SK-N-SH (cell line): ENCODE results near the gene SYNPO2. TPM values are rescaled to one million over a fixed set of nuclear protein-coding genes. Genes with fewer than 3 reads are reported as not detected.

Source experiments
- CTCF ChIA-PET: fragments of 300-600, 350-600 bp; formaldehyde crosslinking; extraction: SDS; loops from one replicate; lab custom pipeline; 2021; lab: Yijun Ruan, JAX
- POLR2A ChIA-PET: fragments of 350-600 bp; sonication (Branson Sonifier 250); formaldehyde crosslinking; extraction: SDS; loops from one replicate; lab custom pipeline; 2020; ENCODE audit warnings: antibody characterized with exemption, inconsistent platforms; lab: Yijun Ruan, JAX
- DNase-seq: peaks from one replicate; pipeline ENCODE4 v3.0.0; 2012
- H2AFZ ChIP-seq: fragments of 200-600 bp; sonication (generic); 2 replicates; pipeline ENCODE4 v1.8.1; 2016; ENCODE audit warnings: antibody characterized with exemption, mild to moderate bottlenecking, low read depth
- H3F3A ChIP-seq: fragments of 200-600 bp; sonication (generic); replicated peaks from 2 replicates; pipeline ENCODE3; 2016; ENCODE audit warnings: antibody characterized with exemption, mild to moderate bottlenecking; ENCODE audit not compliant: insufficient read depth
- H3K27ac ChIP-seq, 2 experiments: fragments of 200-500 bp in 1 of 2; fragments of 200-600 bp in 1 of 2; sonication (Bioruptor generic) in 1 of 2; sonication (generic), shearing (Covaris generic) in 1 of 2; 2 replicates each; pipeline versions ENCODE4 v1.5.1 to v1.6.1; 2014 to 2016; ENCODE audit warnings: low read depth in 2 of 2, inconsistent platforms in 1 of 2, low read length in 1 of 2, mild to moderate bottlenecking in 1 of 2, mixed read lengths in 1 of 2
- H3K27me3 ChIP-seq: fragments of 200-600 bp; sonication (generic), shearing (Covaris generic); 2 replicates; pipeline ENCODE4 v1.6.1; 2016; ENCODE audit warnings: mixed run types; ENCODE audit not compliant: insufficient read depth
- H3K36me3 ChIP-seq, 2 experiments: fragments of 200-500 bp in 1 of 2; fragments of 200-600 bp in 1 of 2; sonication (Bioruptor generic) in 1 of 2; sonication (generic) in 1 of 2; replicated peaks in 1 of 2; 2 replicates each; pipeline versions ENCODE3 to v1.5.1; 2014 to 2016; ENCODE audit warnings: low read length in 1 of 2, mild to moderate bottlenecking in 1 of 2; ENCODE audit not compliant: insufficient read depth in 2 of 2, control insufficient read depth in 1 of 2
- H3K4me1 ChIP-seq, 2 experiments: fragments of 200-500 bp in 1 of 2; fragments of 200-600 bp in 1 of 2; sonication (Bioruptor generic) in 1 of 2; sonication (generic), shearing (Covaris generic) in 1 of 2; 2 replicates each; pipeline versions ENCODE4 v1.5.1 to v1.6.1; 2014 to 2016; ENCODE audit warnings: low read depth in 1 of 2, low read length in 1 of 2, mixed run types in 1 of 2; ENCODE audit not compliant: insufficient read depth in 2 of 2, control insufficient read depth in 1 of 2
- H3K4me2 ChIP-seq: fragments of 200-600 bp; sonication (generic), shearing (Covaris generic); 2 replicates; pipeline ENCODE4 v1.6.1; 2017; ENCODE audit warnings: mixed run types
- H3K4me3 ChIP-seq, 2 experiments: fragments of 200-500 bp in 1 of 2; fragments of 200-600 bp in 1 of 2; sonication (Bioruptor generic) in 1 of 2; sonication (generic), shearing (Covaris generic) in 1 of 2; 2 replicates each; pipeline versions ENCODE4 v1.5.1 to v1.8.1; 2014 to 2016; ENCODE audit warnings: low read depth in 2 of 2, inconsistent platforms in 1 of 2, low read length in 1 of 2, mild to moderate bottlenecking in 1 of 2, mixed read lengths in 1 of 2, moderate library complexity in 1 of 2
- H3K79me2 ChIP-seq: fragments of 200-600 bp; sonication (generic); 2 replicates; pipeline ENCODE4 v1.8.1; 2017; ENCODE audit warnings: mild to moderate bottlenecking; ENCODE audit not compliant: insufficient read depth
- H3K9ac ChIP-seq: fragments of 200-600 bp; sonication (generic); 2 replicates; pipeline ENCODE4 v1.6.1; 2017; ENCODE audit warnings: mixed run types
- H3K9me2 ChIP-seq: fragments of 200-600 bp; sonication (generic); 2 replicates; pipeline ENCODE4 v1.6.1; 2017; ENCODE audit warnings: mixed run types
- H3K9me3 ChIP-seq: fragments of 200-600 bp; sonication (generic); 2 replicates; pipeline ENCODE4 v1.6.1; 2017; ENCODE audit warnings: mixed run types, mild to moderate bottlenecking, moderate library complexity
- H4K20me1 ChIP-seq: fragments of 200-600 bp; sonication (generic); 2 replicates; pipeline ENCODE4 v1.6.1; 2017; ENCODE audit warnings: mild to moderate bottlenecking, mixed run types; ENCODE audit not compliant: insufficient read depth
- CHD2 ChIP-seq: fragments of 150-350 bp; IDR thresholded peaks from 2 replicates; pipeline ENCODE4 v1.6.1; 2018; ENCODE audit warnings: low read length; ENCODE audit not compliant: partially characterized antibody
- CTCF ChIP-seq: fragments of 200-600 bp; sonication (generic); IDR thresholded peaks from 2 replicates; pipeline ENCODE4 v1.6.1; 2017; ENCODE audit warnings: antibody characterized with exemption, mild to moderate bottlenecking, moderate library complexity
- ELF1 ChIP-seq: IDR thresholded peaks from 2 replicates; pipeline ENCODE4 v1.4.0; 2012
- EZH2phosphoT487 ChIP-seq: fragments of 200-600 bp; sonication (generic); IDR thresholded peaks from 2 replicates; pipeline ENCODE4 v1.6.1; 2017; ENCODE audit warnings: low read depth, mixed run types, mild to moderate bottlenecking, antibody characterized with exemption, moderate library complexity, borderline replicate concordance
- IRF3 ChIP-seq: fragments of 150-350 bp; IDR thresholded peaks from 2 replicates; pipeline ENCODE4 v1.6.1; 2016; ENCODE audit warnings: mild to moderate bottlenecking, low read depth, low read length
- JUND ChIP-seq: IDR thresholded peaks from 2 replicates; pipeline ENCODE4 v1.4.0; 2012
- MEF2A ChIP-seq: IDR thresholded peaks from 2 replicates; pipeline ENCODE4 v1.4.0; 2012; ENCODE audit warnings: low read depth, borderline replicate concordance
- POLR2AphosphoS5 ChIP-seq: IDR thresholded peaks from 2 replicates; pipeline ENCODE4 v1.6.1; 2012; ENCODE audit warnings: low read depth, low read length
- RAD21 ChIP-seq: IDR thresholded peaks from 2 replicates; pipeline ENCODE4 v1.6.1; 2012; ENCODE audit warnings: mild to moderate bottlenecking, low read length
- RCOR1 ChIP-seq: fragments of 150-350 bp; IDR thresholded peaks from 2 replicates; pipeline ENCODE4 v1.6.1; 2017; ENCODE audit warnings: antibody characterized with exemption, low read length
- RFX5 ChIP-seq: IDR thresholded peaks from 2 replicates; pipeline ENCODE4 v1.6.1; 2012; ENCODE audit warnings: mild to moderate bottlenecking, improper control_type of control experiment, low read length
- SIN3A ChIP-seq: IDR thresholded peaks from 2 replicates; pipeline ENCODE4 v1.6.1; 2012; ENCODE audit warnings: low read depth, mild to moderate bottlenecking, low read length, moderate library complexity, borderline replicate concordance
- TEAD4 ChIP-seq: IDR thresholded peaks from 2 replicates; pipeline ENCODE4 v1.4.0; 2012; ENCODE audit warnings: mild to moderate bottlenecking, borderline replicate concordance; ENCODE audit not compliant: insufficient read depth
- USF2 ChIP-seq: fragments of 150-350 bp; IDR thresholded peaks from 2 replicates; pipeline ENCODE4 v1.6.1; 2017; ENCODE audit warnings: antibody characterized with exemption, low read length, low read depth, borderline replicate concordance
- ZBTB33 ChIP-seq: IDR thresholded peaks from 2 replicates; pipeline ENCODE4 v1.4.0; 2012; ENCODE audit warnings: low read depth, borderline replicate concordance
- WGBS: methylation state at CpG from one replicate; pipeline ENCODE4 v1.1.6; 2017; ENCODE audit warnings: low lambda C conversion rate; 5-methylcytosine and 5-hydroxymethylcytosine counted together
- polyA plus RNA-seq, 3 experiments: library from polyadenylated mRNA; depleted of rRNA; stranded (reverse); fragments of >200 nt; gene quantifications; 2 replicates each; pipeline ENCODE4 v1.2.3, GENCODE V29; 2012
- TF ChIP-seq, protein P1 (sequence below): IDR thresholded peaks from 2 replicates; pipeline ENCODE4; 2012

SYNPO2 gene
- polyA plus RNA-seq, 1 of the 3 experiments (the other 2 are of a cell fraction): 7.2 TPM

DNA sequence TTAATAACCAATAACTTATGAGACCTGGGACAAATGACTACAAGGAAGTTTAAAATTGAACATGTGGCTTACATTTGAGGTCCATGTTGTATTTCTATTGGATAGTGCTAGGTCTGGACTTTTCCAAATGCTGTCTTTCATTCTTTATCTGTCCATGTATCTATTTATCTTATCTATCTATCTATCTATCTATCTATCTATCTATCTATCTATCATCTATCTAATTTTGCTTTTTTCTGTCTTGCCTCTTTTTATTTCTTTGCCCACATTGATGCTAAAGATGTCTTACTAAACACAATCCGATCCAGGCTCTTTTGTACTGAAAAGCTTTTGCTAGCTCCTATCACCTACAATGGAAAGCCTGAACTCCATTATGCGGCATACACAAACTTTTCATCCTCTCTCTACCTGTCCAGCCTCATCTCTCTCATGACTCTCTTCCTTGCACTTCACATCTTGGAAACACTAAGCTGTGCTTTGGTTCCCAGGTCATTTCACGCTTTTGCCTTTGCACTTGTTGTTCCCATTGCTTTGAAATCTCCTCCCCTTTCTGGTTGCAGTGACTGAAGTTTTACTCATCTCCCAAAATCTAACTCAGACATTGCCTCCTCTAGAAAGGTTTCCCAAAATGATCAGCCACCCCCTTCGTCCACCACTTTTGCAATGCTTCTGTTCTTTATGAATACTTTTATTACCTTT, 107.2 kb downstream of the SYNPO2 start:
- Histone ChIP-seq H2AFZ (no peak overlapping the region), H3K9ac (no peak overlapping the region), H3K36me3 (peaks cover 0 to 11% of the 10 kb centered on the region in 2 experiments), H3K27ac (no peak overlapping the region), H3K4me3 (no peak overlapping the region), H3F3A (peaks cover 5% of the 10 kb centered on the region), H3K79me2 (no peaks in the 10 kb centered on the region), H3K9me2 (no peaks in the 10 kb centered on the region), H4K20me1 (no peaks in the 10 kb centered on the region), H3K9me3 (no peaks in the 10 kb centered on the region), H3K4me1 (peaks cover 4 to 7% of the 10 kb centered on the region in 2 experiments; a peak in 2 of 4 replicates), H3K4me2 (no peak overlapping the region), H3K27me3 (no peaks in the 10 kb centered on the region)
- CTCF ChIA-PET: no interaction called here
- TF ChIP-seq TEAD4: no peak
- no peak for TF ChIP-seq SIN3A
- POLR2A ChIA-PET: no interaction called here
- 97% methylated on average over 4 of the region's 4 CpGs for WGBS
- DNase-seq: no peak

DNA sequence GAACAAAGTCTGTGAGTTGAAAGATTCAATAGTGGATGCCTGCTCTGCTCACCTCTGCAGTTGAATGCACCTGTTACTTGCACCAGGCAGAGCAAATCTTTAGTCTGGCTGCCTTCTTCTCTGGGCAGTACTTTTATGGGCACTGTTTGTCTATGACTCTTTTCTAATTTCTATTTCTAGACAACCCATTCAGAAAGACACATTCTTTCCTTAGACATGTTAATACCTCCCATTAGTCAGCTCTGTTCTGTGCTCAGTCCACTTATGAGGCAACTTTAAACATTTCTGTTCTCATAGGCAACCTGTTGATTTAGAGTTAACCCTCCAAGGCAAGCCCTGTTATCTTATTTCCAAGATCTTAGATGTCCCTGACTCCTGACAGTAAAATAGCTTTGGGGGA, 108.9 kb downstream of the SYNPO2 start:
- H4K20me1 ChIP-seq: no peaks in the 10 kb centered on the region
- no peak overlapping the region; a peak in 1 of 4 replicates for H3K27ac ChIP-seq
- ChIA-PET POLR2A (no interaction called here), CTCF (interaction anchor here (1.0 to 1.5 kb wide), 2 partner anchors 16 to 45 kb away, joined by 3 to 4 read pairs; no protein-coding TSS in a partner anchor)
- H3K9ac ChIP-seq: no peak overlapping the region
- no peaks in the 10 kb centered on the region for H3K79me2 ChIP-seq
- no peak overlapping the region; the same call in 1 of the 2 replicates for H2AFZ ChIP-seq
- peaks cover 4 to 7% of the 10 kb centered on the region in 2 experiments; a peak in 2 of 4 replicates for H3K4me1 ChIP-seq
- no peak for DNase-seq
- no peaks in the 10 kb centered on the region for H3K9me3 ChIP-seq
- no peaks in the 10 kb centered on the region for H3K9me2 ChIP-seq
- H3K4me3 ChIP-seq: no peak overlapping the region
- TF ChIP-seq CTCF: no peak
- no peak for TF ChIP-seq EZH2phosphoT487
- no peak for TF ChIP-seq IRF3
- TF ChIP-seq ZBTB33: no peak
- no peak for TF ChIP-seq USF2
- TF ChIP-seq JUND: no peak
- no peak for TF ChIP-seq MEF2A
- TF ChIP-seq, protein P1, sequence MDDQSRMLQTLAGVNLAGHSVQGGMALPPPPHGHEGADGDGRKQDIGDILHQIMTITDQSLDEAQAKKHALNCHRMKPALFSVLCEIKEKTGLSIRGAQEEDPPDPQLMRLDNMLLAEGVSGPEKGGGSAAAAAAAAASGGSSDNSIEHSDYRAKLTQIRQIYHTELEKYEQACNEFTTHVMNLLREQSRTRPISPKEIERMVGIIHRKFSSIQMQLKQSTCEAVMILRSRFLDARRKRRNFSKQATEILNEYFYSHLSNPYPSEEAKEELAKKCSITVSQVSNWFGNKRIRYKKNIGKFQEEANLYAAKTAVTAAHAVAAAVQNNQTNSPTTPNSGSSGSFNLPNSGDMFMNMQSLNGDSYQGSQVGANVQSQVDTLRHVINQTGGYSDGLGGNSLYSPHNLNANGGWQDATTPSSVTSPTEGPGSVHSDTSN: no peak
- TF ChIP-seq TEAD4: no peak
- no peak for TF ChIP-seq RFX5
- TF ChIP-seq POLR2AphosphoS5: no peak
- no peak for TF ChIP-seq RCOR1
- no peak for TF ChIP-seq ELF1
- no peak for TF ChIP-seq RAD21
- no peak for TF ChIP-seq CHD2
- peaks cover 5% of the 10 kb centered on the region for H3F3A ChIP-seq
- peaks cover 0 to 10% of the 10 kb centered on the region in 2 experiments for H3K36me3 ChIP-seq
- H3K4me2 ChIP-seq: no peak overlapping the region
- H3K27me3 ChIP-seq: no peaks in the 10 kb centered on the region
